ENCODE results near the gene TRIM50. TPM values are rescaled to one million over a fixed set of nuclear protein-coding genes. Genes with fewer than 3 reads are reported as not detected.
"Not testable (repeated sequence)": the region's sequence is repeated elsewhere in the genome, so short reads cannot be mapped to it uniquely, and the experiment has no call there.

Gene TRIM50
- total RNA-seq, 2 experiments from 2014 or later = not detected

- DNase-seq; H3K4me3 Mint-ChIP-seq; H3K36me3 Mint-ChIP-seq (ENCODE audit: low read depth); H3K4me1 Mint-ChIP-seq (ENCODE audit: low read depth); H3K27ac Mint-ChIP-seq; H3K27me3 Mint-ChIP-seq; intact Hi-C loops (cut with micrococcal nuclease); H3K9me3 Mint-ChIP-seq; POLR2A ChIA-PET; CTCF ChIA-PET; ATAC-seq: not testable (repeated sequence)
These were observed 9.2 kb downstream of the TRIM50 start for GRCh38 chr7:73318656-73319204.

- H3K9me3 Mint-ChIP-seq = no peaks in the 10 kb centered on the region
- ChIA-PET CTCF (interaction anchor here (1.3 kb wide), 1 partner anchor 135 kb away, joined by 4 read pairs; no protein-coding TSS in a partner anchor), POLR2A (no interaction called here)
- TF ChIP-seq CTCF (IDR thresholded peaks at IDR 0.05) = no peak
- no peak overlapping the region for H3K4me3 Mint-ChIP-seq
- intact Hi-C loops (cut with micrococcal nuclease) = no loop called here
- no peaks in the 10 kb centered on the region for H3K4me1 Mint-ChIP-seq (ENCODE audit: low read depth)
- H3K27ac Mint-ChIP-seq = no peak overlapping the region
- no peaks in the 10 kb centered on the region for H3K27me3 Mint-ChIP-seq
- ATAC-seq = no peak
- H3K36me3 Mint-ChIP-seq (ENCODE audit: low read depth) = no peaks in the 10 kb centered on the region
- no peak for DNase-seq
These were observed 11.4 kb downstream of the TRIM50 start for GRCh38 chr7:73316521-73316920.

- ATAC-seq (no peak), DNase-seq (no peak)
- TF ChIP-seq CTCF (IDR thresholded peaks at IDR 0.05) = no peak
- intact Hi-C loops (cut with micrococcal nuclease) = no loop called here
- ChIA-PET CTCF (no interaction called here), POLR2A (no interaction called here)
- Mint-ChIP-seq H3K4me1 (ENCODE audit: low read depth) (peaks cover 3% of the 10 kb centered on the region), H3K36me3 (ENCODE audit: low read depth) (no peaks in the 10 kb centered on the region), H3K9me3 (peaks cover under 1% of the 10 kb centered on the region), H3K27me3 (no peaks in the 10 kb centered on the region), H3K4me3 (no peak overlapping the region), H3K27ac (no peak overlapping the region)
These were observed 13.6 kb downstream of the TRIM50 start for GRCh38 chr7:73314271-73314670.

- no peak for ATAC-seq
- H3K4me1 Mint-ChIP-seq (ENCODE audit: low read depth) = peaks cover 7% of the 10 kb centered on the region
- TF ChIP-seq CTCF (IDR thresholded peaks at IDR 0.05) = no peak
- no peak overlapping the region for H3K4me3 Mint-ChIP-seq
- H3K27ac Mint-ChIP-seq = no peak overlapping the region
- ChIA-PET POLR2A (no interaction called here), CTCF (no interaction called here)
- no peaks in the 10 kb centered on the region for H3K27me3 Mint-ChIP-seq
- peaks cover 4% of the 10 kb centered on the region for H3K36me3 Mint-ChIP-seq (ENCODE audit: low read depth)
- intact Hi-C loops (cut with micrococcal nuclease) = no loop called here
- no peak for DNase-seq
- peaks cover 2% of the 10 kb centered on the region for H3K9me3 Mint-ChIP-seq
These were observed 14.4 kb downstream of the TRIM50 start for GRCh38 chr7:73313521-73313906.

- intact Hi-C loops (cut with micrococcal nuclease) = no loop called here
- TF ChIP-seq CTCF (IDR thresholded peaks at IDR 0.05) = no peak
- ChIA-PET POLR2A (no interaction called here), CTCF (interaction anchor here (1.2 kb wide), 1 partner anchor 139 kb away, joined by 3 read pairs; no protein-coding TSS in a partner anchor)
- no peak for DNase-seq
- H3K27me3 Mint-ChIP-seq = no peaks in the 10 kb centered on the region
- H3K4me1 Mint-ChIP-seq (ENCODE audit: low read depth) = peaks cover 9% of the 10 kb centered on the region
- H3K36me3 Mint-ChIP-seq (ENCODE audit: low read depth) = peaks cover 6% of the 10 kb centered on the region
- no peak for ATAC-seq
- H3K27ac Mint-ChIP-seq = no peak overlapping the region
- H3K9me3 Mint-ChIP-seq = peaks cover 2% of the 10 kb centered on the region
- no peak overlapping the region for H3K4me3 Mint-ChIP-seq
These were observed 14.9 kb downstream of the TRIM50 start for GRCh38 chr7:73312831-73313520.

- POLR2A ChIA-PET; ATAC-seq; intact Hi-C loops (cut with micrococcal nuclease); H3K4me3 Mint-ChIP-seq; H3K27me3 Mint-ChIP-seq; H3K9me3 Mint-ChIP-seq; CTCF ChIA-PET; DNase-seq; H3K27ac Mint-ChIP-seq: not testable (repeated sequence)
- Mint-ChIP-seq H3K4me1 (ENCODE audit: low read depth) (peaks cover 22% of the 10 kb centered on the region), H3K36me3 (ENCODE audit: low read depth) (peaks cover 20% of the 10 kb centered on the region)
These were observed 16.5 kb downstream of the TRIM50 start for GRCh38 chr7:73311421-73311820.

All from activated CD8-positive, alpha-beta T cell treated with anti-CD3 and anti-CD28 coated beads for 36 hours (primary cell).